ENCODE data around the gene IFITM1.
"Not testable (repeated sequence)": the region's sequence is repeated elsewhere in the genome, so short reads cannot be mapped to it uniquely, and the experiment has no call there.

The IFITM1 gene

DNA sequence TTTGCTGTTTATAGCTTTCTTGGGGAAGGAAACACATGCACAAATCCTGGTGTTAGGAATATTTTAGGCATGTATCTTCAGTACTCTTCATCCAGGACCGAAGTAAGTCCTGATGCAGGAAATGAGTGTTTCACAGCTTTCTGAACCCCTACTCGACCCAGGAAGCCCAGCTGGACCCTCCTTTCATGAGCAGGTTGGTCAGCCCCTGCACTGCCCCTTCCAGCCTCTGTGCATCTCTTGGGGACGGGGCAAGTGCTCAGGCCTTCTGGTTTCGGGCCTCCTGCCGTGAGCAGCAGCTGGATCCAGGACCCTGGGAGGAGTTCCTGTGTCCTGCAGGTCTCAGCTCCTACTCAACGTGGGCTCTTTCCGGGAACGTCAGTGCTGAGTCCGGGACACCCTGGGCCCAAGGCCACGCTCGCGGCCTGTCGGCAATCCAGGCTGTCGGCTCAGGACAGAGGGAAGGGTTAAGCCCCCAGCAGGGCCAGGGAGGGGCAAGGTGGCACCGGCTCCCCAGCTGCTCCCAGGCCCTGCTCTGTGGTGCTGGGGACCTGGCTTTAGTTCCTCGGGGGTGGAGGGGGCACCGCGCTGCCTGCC lies 3.8 kb upstream of the IFITM1 start:
- Histone ChIP-seq H3K9ac (ENCODE audit: low read depth, low read length) (peak overlapping the region; percentile 64), H3K4me3 (ENCODE audit: low read length) (peak overlapping the region; percentile 70), H3K4me2 (ENCODE audit: low read length) (peak overlapping the region; percentile 87), H3K4me1 (ENCODE audit: control insufficient read depth, insufficient read depth, low read length) (peaks cover 28% of the 10 kb centered on the region)
- H3K36me3 ChIP-seq (ENCODE audit: insufficient read depth, low read length); H3K9me3 ChIP-seq (replicated peaks; ENCODE audit: low read length); H3K27me3 ChIP-seq (ENCODE audit: control insufficient read depth, insufficient read depth, low read length): not testable (repeated sequence)

DNA sequence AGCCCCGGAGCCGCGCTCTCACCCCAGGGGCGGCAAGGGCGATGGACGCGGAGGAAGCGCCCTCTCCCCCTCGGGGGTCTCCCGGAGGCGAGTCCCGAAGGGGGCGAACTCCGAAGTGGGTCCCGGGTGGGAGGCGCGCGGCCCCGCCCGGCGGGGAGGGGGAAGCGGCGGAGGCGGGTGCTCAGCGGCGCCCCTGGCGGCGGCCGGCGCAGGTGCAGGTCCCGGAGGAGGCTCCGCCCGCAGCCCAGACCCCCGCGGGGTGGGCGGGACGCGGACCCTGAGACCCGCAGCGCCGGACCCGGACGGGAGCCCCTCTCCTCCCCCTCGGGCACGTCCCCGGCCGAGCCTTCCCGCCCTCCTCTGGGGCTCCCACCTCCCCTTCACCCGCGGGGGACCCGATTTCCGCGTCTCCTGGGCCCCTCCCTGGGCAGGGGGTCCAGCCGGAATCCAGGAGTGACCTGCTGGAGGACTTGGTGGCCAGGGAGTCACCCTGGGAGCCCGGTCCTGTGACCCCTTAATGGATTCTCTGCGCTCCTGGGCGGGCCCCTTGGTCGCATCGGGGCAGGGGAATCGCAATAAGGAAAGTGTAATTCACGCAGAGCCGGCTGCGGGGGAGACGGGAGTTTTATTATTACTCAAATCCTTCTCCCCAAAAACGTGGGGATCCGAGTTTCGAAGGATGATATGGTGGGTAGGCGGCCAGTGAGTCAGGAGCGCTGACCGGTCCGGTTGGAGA lies 2.7 kb upstream of the IFITM1 start:
- not testable (repeated sequence) for H3K27me3 ChIP-seq (ENCODE audit: control insufficient read depth, insufficient read depth, low read length); H3K9ac ChIP-seq (ENCODE audit: low read depth, low read length); H3K36me3 ChIP-seq (ENCODE audit: insufficient read depth, low read length); H3K9me3 ChIP-seq (replicated peaks; ENCODE audit: low read length)
- Histone ChIP-seq H3K4me1 (ENCODE audit: control insufficient read depth, insufficient read depth, low read length) (peaks cover 28% of the 10 kb centered on the region), H3K4me2 (ENCODE audit: low read length) (peak overlapping the region; percentile 70), H3K4me3 (ENCODE audit: low read length) (peak overlapping the region; percentile 55)

- H3K9ac ChIP-seq (ENCODE audit: low read depth, low read length): no peak overlapping the region
Observed at GRCh38 chr11:312092-312816, 1.6 kb upstream of the IFITM1 start.

GRCh38 chr11:313304-313786 lies 495 bp upstream of the IFITM1 start:
- Histone ChIP-seq H3K4me3 (ENCODE audit: low read length) (no peak overlapping the region), H3K9ac (ENCODE audit: low read depth, low read length) (no peak overlapping the region), H3K9me3 (replicated peaks; ENCODE audit: low read length) (no peaks in the 10 kb centered on the region), H3K27me3 (ENCODE audit: control insufficient read depth, insufficient read depth, low read length) (no peaks in the 10 kb centered on the region), H3K4me2 (ENCODE audit: low read length) (no peak overlapping the region), H3K36me3 (ENCODE audit: insufficient read depth, low read length) (no peaks in the 10 kb centered on the region), H3K4me1 (ENCODE audit: control insufficient read depth, insufficient read depth, low read length) (peaks cover 28% of the 10 kb centered on the region)

More at GRCh38 chr11:312092-312816, 1.6 kb upstream of the IFITM1 start:
- no peaks in the 10 kb centered on the region for H3K9me3 ChIP-seq (replicated peaks; ENCODE audit: low read length)
- H3K4me3 ChIP-seq (ENCODE audit: low read length): no peak overlapping the region
- H3K4me1 ChIP-seq (ENCODE audit: control insufficient read depth, insufficient read depth, low read length): peaks cover 28% of the 10 kb centered on the region
- H3K4me2 ChIP-seq (ENCODE audit: low read length): peak overlapping the region; percentile 49
- no peaks in the 10 kb centered on the region for H3K36me3 ChIP-seq (ENCODE audit: insufficient read depth, low read length)
- no peaks in the 10 kb centered on the region for H3K27me3 ChIP-seq (ENCODE audit: control insufficient read depth, insufficient read depth, low read length)

- H3K9ac ChIP-seq (ENCODE audit: low read depth, low read length); H3K27me3 ChIP-seq (ENCODE audit: control insufficient read depth, insufficient read depth, low read length); H3K4me2 ChIP-seq (ENCODE audit: low read length); H3K36me3 ChIP-seq (ENCODE audit: insufficient read depth, low read length); H3K4me3 ChIP-seq (ENCODE audit: low read length); H3K9me3 ChIP-seq (replicated peaks; ENCODE audit: low read length): not testable (repeated sequence)
- H3K4me1 ChIP-seq (ENCODE audit: control insufficient read depth, insufficient read depth, low read length): peaks cover 20% of the 10 kb centered on the region
Observed at GRCh38 chr11:314554-314875, 675 bp downstream of the IFITM1 start.

- Histone ChIP-seq H3K36me3 (ENCODE audit: insufficient read depth, low read length) (no peaks in the 10 kb centered on the region), H3K9me3 (replicated peaks; ENCODE audit: low read length) (no peaks in the 10 kb centered on the region), H3K4me1 (ENCODE audit: control insufficient read depth, insufficient read depth, low read length) (peaks cover 15% of the 10 kb centered on the region), H3K4me2 (ENCODE audit: low read length) (no peak overlapping the region), H3K27me3 (ENCODE audit: control insufficient read depth, insufficient read depth, low read length) (no peaks in the 10 kb centered on the region), H3K9ac (ENCODE audit: low read depth, low read length) (no peak overlapping the region), H3K4me3 (ENCODE audit: low read length) (no peak overlapping the region)
Observed at GRCh38 chr11:315051-315481, 1.2 kb downstream of the IFITM1 start.

GRCh38 chr11:315516-315994 lies 1.7 kb downstream of the IFITM1 start:
- no peaks in the 10 kb centered on the region for H3K9me3 ChIP-seq (replicated peaks; ENCODE audit: low read length)
- no peak overlapping the region for H3K4me3 ChIP-seq (ENCODE audit: low read length)
- H3K4me2 ChIP-seq (ENCODE audit: low read length): no peak overlapping the region
- no peak overlapping the region for H3K9ac ChIP-seq (ENCODE audit: low read depth, low read length)
- peaks cover 14% of the 10 kb centered on the region for H3K4me1 ChIP-seq (ENCODE audit: control insufficient read depth, insufficient read depth, low read length)
- no peaks in the 10 kb centered on the region for H3K27me3 ChIP-seq (ENCODE audit: control insufficient read depth, insufficient read depth, low read length)
- H3K36me3 ChIP-seq (ENCODE audit: insufficient read depth, low read length): no peaks in the 10 kb centered on the region

DNA sequence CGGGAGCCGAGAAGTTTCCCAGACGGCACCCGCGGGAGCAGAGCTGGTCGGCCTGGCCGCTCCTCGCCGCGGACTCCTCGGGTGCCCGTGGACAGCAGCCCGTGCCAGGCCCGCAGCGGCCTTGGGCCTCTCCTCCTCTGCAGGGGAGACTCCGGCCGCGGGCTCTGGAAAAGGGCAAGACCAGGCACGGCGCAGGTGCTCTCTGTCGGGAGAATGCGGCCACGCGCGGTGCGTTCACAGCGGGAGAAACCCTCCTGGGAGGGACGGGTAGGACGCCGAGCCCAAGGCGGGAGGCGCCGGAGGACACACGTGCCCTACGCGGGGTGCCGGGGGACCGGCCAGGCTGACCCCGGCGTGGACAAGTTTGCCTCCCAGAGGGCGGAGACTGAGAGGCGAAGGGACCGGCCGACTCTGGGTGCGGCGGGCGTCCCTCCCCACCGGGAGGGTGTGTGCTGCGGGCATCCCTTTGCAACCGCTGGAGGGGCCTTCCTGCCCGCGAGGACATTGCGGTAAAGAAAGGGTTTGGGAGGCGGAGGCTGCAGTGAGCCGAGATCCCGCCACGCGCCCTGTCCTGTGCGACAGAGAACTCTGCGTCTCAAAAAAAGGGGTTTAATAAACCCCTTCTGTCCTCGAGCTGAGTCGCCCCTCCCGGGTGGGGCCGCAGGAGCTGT lies 2.3 kb downstream of the IFITM1 start:
- no peaks in the 10 kb centered on the region for H3K36me3 ChIP-seq (ENCODE audit: insufficient read depth, low read length)
- peaks cover 18% of the 10 kb centered on the region for H3K4me1 ChIP-seq (ENCODE audit: control insufficient read depth, insufficient read depth, low read length)
- H3K9me3 ChIP-seq (replicated peaks; ENCODE audit: low read length): no peaks in the 10 kb centered on the region
- no peaks in the 10 kb centered on the region for H3K27me3 ChIP-seq (ENCODE audit: control insufficient read depth, insufficient read depth, low read length)
- no peak overlapping the region for H3K4me2 ChIP-seq (ENCODE audit: low read length)
- no peak overlapping the region for H3K9ac ChIP-seq (ENCODE audit: low read depth, low read length)
- H3K4me3 ChIP-seq (ENCODE audit: low read length): no peak overlapping the region

- Histone ChIP-seq H3K9ac (ENCODE audit: low read depth, low read length) (no peak overlapping the region), H3K27me3 (ENCODE audit: control insufficient read depth, insufficient read depth, low read length) (no peaks in the 10 kb centered on the region), H3K36me3 (ENCODE audit: insufficient read depth, low read length) (no peaks in the 10 kb centered on the region), H3K4me2 (ENCODE audit: low read length) (no peak overlapping the region), H3K9me3 (replicated peaks; ENCODE audit: low read length) (no peaks in the 10 kb centered on the region), H3K4me3 (ENCODE audit: low read length) (no peak overlapping the region), H3K4me1 (ENCODE audit: control insufficient read depth, insufficient read depth, low read length) (peaks cover 14% of the 10 kb centered on the region)
Observed at GRCh38 chr11:316891-317301, 3.1 kb downstream of the IFITM1 start.

DNA sequence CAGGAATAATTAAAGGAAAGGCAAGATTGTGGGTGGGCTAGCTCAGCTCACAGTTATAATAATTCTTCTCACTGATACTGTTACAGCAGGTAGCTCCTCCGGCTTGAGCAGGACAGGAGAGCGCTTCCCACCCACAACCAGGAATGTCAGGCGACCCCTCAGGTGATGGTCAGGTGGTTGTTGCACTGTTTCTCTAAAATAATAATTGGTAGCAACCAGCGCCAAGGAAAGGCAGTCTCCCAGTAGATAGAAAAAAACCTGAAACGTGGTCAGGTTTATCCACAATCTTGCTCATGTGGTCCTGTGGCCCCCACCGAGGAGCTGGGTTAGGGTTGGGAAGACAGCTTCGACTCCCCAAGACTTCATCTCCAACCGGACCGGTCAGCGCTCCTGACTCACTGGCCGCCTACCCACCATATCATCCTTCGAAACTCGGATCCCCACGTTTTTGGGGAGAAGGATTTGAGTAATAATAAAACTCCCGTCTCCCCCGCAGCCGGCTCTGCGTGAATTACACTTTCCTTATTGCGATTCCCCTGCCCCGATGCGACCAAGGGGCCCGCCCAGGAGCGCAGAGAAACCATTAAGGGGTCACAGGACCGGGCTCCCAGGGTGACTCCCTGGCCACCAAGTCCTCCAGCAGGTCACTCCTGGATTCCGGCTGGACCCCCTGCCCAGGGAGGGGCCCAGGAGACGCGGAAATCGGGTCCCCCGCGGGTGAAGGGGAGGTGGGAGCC lies 4.0 kb downstream of the IFITM1 start:
- not testable (repeated sequence) for H3K4me2 ChIP-seq (ENCODE audit: low read length); H3K36me3 ChIP-seq (ENCODE audit: insufficient read depth, low read length); H3K27me3 ChIP-seq (ENCODE audit: control insufficient read depth, insufficient read depth, low read length); H3K4me3 ChIP-seq (ENCODE audit: low read length); H3K9ac ChIP-seq (ENCODE audit: low read depth, low read length); H3K9me3 ChIP-seq (replicated peaks; ENCODE audit: low read length)
- H3K4me1 ChIP-seq (ENCODE audit: control insufficient read depth, insufficient read depth, low read length): peaks cover 12% of the 10 kb centered on the region
